Activated CD8-positive, alpha-beta memory T cell treated with anti-CD3 and anti-CD28 coated beads, Interleukin-2, amount 50 U/mL, for 48 hours (primary cell): Measurements from ENCODE around the gene FGFBP3.

ENCODE experiments used
- DNase-seq: peaks from one replicate; pipeline ENCODE4 v3.0.0-alpha.2; 2020

Gene FGFBP3, protein sequence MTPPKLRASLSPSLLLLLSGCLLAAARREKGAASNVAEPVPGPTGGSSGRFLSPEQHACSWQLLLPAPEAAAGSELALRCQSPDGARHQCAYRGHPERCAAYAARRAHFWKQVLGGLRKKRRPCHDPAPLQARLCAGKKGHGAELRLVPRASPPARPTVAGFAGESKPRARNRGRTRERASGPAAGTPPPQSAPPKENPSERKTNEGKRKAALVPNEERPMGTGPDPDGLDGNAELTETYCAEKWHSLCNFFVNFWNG

DNA sequence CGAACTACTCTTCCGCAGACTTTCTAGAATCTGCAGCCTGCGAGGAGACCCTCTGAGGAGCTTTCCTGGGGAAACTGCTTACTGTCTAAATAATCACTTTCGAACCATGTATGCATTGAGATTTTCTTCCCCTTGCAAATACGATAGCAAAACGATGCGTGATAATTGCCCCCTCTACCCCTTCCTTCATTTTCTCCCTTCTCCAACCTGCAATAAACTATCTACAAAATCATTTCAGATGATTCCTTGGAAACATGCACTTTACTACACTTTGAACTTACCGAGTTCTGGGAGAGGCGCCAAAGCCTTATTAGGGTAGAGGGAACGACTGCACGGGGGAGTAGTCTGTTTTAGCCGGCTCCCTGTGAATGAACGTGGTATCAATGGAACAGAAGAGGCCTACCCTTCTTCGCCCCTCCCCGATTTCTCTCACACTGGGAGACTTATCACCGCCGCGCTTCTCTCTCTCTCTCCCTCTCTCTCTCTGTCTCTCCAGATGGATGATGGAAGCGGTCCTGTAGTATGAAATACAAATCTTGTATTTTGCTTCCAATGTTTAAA, at the start of gene FGFBP3:
Gene FGFBP3, minus strand, starts transcription at position 370 of the 561 bp plus-strand sequence. CDS start 517 bp downstream, outside the sequence.
- peak; percentile 60 for DNase-seq

DNA sequence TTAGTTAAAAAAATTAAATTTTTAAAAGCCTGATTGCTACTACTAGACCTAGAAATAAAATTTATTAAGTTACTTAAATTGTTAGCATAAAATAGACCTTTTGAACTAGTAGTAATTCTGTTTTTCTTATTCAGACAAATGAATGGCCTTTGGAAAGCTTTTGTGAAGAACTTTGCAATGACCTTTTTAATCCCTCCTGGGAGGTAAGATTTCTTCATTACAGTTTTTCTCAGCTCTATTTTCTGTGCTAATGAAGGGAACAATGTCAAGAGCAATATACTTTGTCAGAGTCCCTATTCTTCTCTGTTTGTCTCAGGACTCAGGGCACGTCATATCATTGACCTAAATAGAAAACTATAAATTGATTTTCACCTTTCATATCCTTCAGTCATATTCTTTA, 47.8 kb upstream of the FGFBP3 start:
- DNase-seq, result no peak

DNA sequence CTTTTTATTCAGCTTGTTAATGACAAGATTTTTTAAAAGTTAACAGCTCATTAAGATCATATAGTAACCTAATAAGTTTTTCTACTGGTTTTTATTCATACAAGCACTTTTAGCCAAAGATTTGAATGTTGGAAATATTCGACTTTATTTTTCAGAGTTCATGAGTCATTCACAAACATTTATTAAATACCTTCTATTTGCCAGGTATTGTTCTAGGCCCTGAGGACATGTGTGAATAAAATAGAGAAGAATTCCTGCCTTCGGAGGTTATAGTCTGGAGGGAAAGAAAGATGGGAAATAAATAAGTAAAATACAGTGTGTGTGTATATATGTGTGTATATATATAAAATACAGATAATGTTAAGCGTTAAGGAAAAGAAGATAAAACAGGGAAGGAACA, 45.8 kb upstream of the FGFBP3 start:
- no peak for DNase-seq

DNA sequence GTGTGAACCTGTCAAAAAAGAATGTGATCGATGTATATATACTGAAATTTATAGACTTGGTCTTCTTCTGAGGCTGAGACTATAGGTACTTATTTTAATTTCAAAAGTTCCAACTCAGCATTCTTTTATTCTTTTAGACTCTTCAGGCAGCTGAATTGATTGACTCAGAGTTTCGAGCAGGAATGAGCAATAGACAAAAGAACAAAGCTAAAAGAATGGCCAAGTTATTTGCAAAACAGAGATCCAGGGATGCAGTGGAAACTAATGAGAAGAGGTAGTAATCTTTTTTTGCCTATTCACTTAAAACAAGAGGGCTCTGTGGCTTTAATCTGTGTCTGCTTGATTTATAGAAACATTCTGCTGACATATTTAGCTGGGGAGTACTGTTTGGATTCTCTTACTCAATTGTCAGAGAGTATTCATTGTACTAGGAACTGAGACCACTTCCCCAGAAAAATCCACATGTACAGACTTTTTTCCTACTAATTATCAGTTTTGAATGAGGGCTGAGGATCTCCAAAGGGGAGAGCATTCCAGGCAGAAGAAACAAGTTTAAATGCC, 44.4 kb upstream of the FGFBP3 start:
- DNase-seq, result no peak

DNA sequence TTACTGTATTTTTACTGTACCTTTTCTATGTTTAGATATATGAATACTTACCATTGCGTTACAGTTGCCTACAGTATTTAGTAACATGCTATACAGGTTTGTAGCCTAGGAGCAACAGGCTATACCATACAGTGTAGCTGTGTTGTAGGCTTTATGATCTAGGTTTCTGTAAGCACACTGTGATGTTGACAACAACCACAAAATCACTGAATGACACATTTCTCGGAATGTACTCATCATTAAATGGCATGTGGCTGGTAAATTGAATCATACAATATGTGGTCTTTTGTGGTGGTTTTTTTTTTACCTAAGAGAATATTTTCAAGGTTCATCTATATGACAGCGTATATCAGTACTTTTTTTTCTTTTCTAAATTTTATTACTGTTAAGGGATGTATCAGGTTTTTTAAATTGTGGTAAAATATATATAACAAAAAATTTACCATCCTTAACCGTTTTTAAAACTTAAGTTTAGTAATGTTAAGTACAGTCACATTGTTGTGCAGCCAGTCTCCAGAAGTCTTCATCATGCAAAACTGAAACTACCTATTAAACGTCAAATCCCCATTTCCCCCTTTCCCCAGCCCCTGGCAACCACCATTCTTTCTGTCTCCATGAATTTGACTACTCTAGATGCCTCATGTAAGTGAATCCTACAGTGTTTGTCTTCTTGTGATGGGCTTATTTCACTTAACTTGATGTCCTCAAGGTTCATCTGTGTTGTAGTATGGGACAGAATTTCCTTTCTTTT, 35.8 kb upstream of the FGFBP3 start:
- DNase-seq, result no peak

DNA sequence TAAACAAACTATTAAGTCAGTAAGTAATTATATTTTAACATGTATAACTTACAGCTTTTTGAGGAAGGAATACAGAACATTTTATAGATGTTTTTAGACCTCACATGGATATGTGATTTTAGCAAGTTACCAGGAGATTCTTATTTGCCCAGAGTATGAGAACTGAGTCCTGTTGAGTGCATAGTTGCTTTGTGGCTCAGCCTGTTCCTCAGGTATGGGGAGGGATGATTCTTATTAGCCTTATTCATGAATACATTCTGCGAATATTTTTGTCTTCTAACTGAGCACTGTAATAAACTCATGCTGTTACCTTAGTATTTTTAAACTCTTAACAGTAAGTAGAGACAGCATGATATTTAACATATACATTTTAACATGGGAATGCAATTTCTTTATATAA, 32.1 kb upstream of the FGFBP3 start:
- DNase-seq, result no peak

DNA sequence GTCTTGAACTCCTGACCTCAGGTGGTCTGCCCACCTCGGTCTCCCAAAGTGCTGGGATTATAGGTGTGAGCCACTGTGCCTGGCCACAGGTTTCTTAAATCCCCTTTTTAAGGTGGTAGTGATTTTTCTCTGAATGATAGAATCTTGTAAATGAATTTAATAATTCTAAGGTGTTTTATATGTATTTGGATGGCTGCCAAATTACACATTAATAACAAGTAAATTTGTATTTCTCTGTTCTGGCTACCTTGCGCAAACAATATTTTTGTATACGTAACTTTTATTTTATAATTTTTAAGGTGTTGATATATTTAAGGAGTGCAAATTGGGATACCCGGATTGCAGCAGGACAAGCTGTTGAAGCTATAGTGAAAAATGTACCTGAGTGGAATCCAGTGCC, 30.4 kb upstream of the FGFBP3 start:
- no peak for DNase-seq

DNA sequence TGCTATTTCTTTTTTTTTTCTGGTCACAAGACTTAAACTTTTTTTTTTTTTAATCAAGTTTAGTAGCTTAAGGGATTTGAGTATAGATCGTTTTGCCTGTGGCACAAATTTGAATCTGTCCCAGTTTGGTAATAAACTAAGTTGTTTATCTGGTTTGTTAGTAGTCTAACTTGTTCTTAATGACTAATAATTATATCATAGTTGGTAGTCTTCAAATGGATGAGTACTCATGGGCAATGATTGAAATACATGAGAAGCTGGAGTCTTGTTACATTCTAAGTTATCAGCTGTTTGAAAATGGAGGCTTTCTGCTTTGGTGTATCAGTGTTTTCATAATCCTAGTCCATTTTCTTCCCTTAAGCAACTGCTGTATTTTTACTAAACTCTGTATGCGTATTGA, 26.6 kb upstream of the FGFBP3 start:
- no peak for DNase-seq

DNA sequence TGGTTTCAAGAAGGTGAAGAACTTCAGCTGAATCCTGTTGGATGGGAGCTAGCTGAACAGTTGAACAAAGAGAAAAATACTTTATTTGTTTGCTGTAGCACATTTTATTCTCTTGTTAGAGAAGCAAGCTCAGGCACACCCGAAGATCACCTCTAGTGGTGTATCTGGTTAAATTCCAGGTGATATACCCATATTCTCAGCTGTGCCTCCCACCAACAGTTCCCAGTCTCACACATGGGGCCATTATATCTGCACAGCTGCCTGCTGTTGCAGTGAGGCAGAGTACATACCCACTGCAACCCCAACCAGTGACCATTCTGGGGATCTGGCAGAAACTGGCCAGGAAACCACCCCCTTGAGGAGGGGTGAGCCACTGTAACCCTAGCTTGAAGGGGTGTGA, 23.5 kb upstream of the FGFBP3 start:
- DNase-seq, result no peak

DNA sequence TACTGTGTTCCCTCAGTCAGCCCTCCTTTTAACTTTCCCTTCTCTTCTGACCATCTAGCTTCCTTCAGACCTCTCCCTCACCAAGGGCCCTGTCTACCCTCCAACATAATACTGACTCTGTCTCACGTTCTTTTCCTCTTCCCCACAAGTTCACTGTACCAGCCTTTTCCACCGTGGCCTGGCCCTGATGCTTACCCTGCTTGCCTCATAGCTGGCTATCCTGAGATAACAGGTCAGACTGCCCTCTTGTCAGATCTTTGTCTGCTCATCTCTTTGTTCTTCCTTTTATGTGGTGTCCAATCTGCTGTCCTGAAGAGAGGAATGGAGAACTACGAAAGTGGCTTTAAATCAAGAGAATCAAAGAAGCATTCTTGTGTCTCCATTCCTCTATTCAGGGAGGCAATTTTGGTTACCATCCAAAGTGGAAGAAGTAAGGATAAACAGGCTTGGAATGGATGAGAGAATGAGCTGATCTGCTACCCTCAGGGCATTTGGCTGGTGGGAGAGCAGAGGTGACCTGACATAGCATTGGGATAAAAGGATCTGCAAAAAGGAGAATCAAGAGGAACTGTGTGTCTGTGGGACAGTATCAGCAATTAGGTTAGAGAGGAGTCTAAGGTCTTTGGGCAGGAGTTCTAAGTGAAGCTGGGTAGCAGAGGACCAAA, 22.4 kb upstream of the FGFBP3 start:
- no peak for DNase-seq

DNA sequence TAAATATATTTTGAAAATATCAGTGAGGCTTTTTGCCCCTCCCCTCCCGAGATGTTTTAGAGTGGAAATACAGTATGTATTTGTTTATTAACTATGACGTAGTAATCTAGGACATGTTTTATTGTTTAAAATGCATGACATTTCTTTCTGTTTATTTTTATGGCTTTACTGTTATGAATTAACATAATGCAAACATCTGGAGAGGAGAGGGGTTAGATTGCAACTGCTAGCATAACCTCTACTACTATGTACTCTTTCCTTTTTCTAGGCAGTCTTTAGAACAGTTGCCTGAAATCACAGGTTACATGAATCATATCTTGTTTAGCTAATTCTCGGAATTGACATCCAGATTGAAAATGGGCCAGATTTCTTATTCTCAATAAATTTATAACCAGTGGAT, 21.7 kb upstream of the FGFBP3 start:
- no peak for DNase-seq

DNA sequence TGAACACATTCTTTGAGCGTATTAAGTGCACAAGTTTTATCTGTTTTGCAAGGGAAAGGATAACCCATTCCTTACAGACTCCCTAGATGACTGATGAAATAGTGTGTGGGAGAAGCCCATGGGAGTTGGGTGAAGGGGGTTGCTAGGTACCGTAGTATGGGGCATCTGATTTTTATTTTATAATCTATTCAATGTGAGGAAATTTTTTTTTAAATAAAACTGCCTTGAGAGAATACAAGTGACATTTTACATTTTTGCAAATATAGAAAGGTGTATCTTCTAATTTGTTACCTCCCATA, 15.7 kb upstream of the FGFBP3 start:
- DNase-seq, result no peak

DNA sequence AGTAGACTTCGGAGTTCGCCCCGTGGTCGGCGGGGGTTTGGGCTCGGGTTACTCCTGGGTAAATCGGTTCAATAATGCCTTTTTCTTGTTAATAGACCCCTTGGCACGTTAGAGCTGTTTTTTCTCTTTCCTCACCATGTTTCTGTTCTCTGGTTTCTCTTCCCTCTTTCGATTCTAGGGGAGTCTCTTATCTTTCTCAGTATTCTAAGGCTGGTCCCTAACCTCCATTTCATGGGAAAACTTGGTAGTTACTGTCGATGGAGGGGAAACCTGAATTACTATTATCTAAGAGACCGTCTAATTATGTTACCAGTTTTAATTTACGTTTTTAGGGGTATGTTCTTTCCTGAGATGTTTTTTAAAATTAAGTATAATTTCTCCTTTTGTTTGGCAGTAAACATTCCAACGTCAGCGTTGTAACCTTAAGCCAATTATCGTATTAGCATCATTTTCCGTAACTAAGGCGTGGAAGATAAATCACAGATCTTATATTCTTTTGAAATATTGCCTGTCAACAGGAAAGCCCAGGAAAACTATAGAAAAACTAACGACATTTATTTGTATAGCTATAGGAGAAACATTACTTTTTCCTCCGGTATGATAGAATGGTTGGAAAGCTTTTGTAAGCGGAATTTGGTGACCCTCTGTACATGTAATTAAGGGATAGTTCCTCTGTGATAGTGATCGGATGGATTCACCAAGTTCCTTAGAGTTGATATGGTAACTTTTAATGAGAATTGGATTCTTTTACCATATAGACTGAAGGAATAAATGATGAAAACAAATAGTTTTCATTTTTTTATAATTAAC, 15.1 kb upstream of the FGFBP3 start:
- no peak for DNase-seq

DNA sequence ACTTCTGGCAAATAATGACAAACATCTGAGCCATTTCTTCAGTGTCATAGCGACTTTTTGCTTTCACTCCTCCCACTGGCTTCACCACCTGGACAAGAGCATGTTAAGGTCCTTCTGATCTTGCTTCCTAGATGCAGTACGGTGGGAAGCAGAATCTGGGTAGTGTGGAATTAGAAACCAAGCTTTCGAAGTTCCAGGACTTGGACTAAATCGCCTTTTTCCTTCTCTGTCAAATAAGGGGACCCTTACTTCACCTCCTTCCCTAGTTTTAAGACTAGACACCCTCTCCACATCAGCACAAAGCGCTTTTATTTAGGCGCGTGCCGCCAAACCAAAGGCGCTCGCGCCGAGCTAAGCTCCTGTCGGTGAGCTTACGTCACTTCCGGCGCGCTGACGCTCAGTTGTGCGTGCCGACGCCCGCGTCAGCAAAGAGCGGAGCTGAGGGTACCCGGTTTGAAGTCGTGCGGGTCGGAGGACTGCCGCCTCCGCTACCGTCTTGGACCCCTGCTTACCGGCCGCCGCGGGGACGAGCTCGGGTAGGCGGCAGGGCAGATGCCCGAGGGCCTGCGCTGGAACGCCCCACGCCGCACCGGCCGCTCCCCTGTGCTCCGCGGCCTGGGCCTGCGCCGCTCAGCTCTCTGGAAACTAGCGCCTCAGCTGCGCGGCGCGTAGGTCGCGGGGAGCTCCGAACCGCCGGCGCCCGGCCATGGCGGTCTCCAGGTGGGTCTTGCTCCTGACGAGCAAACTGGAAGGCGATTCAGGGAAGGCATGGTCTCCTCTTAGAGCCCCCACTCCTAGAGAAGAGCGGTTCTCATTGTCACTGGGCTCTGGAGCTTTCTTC, 14.3 kb upstream of the FGFBP3 start, which contains the start of gene BTAF1:
Gene BTAF1, plus strand, starts transcription at position 400 of the 841 bp plus-strand sequence. Its CDS starts 307 bp downstream, at position 707.
- DNase-seq, result peak; percentile 96

DNA sequence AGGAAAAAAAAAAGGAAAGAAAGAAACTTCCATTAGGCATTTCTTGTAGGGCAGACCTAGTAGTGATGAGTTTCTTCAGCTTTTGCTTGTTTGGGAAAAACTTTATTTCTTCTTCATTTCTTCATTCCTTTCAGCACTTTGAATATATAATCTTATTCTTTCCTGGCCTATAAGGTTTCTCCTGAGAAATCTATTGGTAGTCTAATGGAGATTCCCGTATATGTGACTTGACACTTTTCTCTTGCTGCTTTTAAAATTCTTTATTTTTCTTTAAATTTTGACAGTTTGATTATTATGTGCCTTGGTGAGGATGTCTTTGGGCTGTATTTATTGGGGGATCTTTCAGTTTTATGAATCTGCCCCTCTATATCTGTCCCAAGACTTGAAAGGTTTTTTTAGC, 10.4 kb upstream of the FGFBP3 start:
- DNase-seq, result no peak

DNA sequence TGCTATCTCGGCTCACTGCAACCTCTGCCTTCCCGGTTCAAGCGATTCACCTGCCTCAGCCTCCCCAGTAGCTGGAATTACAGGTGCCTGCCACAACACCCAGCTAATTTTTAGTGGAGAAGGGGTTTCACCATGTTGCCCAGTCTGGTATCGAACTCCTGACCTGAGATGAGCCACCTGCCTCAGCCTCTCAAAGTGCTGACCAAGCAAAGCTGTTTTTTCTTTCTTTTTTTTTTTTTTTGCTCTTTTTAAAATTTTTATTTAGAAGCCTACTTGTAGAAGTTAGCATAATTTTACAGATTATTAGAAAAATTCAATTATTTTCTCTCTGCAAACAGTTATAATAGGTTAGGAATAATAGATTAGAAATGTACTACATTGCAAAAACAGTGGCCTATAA, 1.2 kb upstream of the FGFBP3 start:
- no peak for DNase-seq

DNA sequence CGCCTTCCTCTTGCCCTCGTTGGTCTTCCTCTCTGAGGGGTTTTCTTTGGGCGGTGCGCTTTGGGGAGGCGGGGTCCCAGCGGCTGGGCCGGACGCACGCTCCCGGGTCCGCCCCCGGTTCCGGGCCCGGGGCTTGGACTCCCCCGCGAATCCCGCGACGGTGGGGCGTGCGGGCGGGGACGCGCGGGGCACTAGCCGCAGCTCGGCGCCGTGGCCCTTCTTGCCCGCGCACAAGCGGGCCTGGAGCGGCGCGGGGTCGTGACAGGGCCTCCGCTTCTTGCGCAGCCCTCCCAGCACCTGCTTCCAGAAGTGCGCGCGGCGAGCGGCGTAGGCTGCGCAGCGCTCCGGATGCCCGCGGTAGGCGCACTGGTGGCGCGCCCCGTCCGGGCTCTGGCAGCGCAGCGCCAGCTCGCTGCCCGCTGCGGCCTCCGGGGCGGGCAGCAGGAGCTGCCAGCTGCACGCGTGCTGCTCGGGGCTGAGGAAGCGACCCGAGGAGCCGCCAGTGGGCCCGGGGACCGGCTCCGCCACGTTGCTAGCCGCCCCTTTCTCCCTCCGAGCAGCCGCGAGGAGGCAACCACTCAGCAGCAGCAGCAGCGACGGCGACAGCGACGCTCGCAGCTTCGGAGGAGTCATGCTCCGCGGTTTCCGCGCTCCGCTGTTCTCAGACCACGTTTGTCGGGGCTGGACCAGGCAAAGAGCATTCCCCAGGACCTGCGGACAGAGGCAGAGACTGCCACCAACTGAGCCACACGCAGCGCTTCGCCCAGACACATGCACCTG, 759 bp downstream of the FGFBP3 start:
- peak; percentile 87 for DNase-seq

DNA sequence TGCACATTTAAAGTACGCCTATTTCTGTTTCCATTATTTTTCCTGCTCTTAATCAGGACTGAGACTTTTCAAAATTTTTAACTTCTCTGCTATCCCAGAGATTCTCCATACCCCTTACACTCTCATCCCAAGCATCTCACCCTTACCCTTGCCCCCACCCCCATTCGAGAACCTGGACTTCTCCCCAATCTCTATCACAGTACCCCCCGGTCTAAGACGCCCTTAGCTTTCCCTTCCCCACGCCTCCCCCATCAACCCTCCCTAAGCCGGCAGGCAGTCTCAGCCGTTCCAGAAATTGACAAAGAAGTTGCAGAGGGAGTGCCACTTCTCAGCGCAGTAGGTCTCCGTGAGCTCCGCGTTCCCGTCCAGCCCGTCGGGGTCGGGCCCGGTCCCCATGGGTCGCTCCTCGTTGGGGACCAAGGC, 1.4 kb downstream of the FGFBP3 start:
- DNase-seq, result no peak

DNA sequence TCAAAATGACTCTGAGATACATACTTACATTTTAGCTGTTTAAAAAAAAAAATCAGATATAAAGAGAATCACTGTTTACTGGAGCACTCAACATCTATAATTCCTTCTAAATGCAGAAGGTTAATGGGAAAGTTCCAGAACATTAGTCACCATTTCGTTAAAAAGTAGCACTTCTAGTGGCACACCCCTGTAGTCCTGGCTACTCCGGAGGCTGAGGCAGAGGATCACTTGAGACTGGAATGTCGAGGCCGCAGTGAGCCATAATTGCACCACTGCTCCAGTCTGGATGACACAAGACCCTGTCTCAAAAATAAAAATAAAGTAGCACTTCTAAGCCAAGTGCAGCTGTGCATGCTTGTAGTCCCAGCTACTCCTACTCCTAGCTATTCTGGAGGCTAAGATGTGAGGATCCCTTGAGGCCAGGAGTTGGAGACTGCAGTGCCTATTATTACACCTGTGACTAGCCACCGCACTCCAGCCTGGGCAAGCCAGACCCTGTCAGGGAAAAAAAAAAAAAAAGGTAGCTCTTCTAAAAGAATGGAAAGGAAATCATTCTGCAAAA, 2.2 kb downstream of the FGFBP3 start:
- no peak for DNase-seq
